ENCODE measurements around the gene SMAD2.

DNA sequence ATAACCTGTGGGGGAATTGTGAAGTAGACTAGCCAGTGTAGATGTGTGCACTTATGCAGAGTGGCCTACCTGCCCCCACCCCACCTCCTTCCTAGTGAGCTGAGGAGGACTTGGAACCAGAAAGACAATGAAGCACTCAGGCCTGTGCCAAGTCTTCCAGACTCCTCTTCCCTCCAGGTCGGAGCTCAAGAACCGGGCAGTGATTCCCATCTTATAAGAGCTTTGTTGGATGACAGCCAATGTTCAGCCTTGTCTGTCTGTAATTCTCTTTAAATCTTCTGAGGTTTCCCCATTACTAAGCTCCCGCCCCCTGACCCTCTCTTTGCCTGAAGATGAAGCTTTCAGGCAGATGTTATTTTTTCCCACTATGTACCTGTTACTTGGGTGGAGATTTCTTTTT, 121.0 kb downstream of the SMAD2 start:
- TF ChIP-seq, protein P1, sequence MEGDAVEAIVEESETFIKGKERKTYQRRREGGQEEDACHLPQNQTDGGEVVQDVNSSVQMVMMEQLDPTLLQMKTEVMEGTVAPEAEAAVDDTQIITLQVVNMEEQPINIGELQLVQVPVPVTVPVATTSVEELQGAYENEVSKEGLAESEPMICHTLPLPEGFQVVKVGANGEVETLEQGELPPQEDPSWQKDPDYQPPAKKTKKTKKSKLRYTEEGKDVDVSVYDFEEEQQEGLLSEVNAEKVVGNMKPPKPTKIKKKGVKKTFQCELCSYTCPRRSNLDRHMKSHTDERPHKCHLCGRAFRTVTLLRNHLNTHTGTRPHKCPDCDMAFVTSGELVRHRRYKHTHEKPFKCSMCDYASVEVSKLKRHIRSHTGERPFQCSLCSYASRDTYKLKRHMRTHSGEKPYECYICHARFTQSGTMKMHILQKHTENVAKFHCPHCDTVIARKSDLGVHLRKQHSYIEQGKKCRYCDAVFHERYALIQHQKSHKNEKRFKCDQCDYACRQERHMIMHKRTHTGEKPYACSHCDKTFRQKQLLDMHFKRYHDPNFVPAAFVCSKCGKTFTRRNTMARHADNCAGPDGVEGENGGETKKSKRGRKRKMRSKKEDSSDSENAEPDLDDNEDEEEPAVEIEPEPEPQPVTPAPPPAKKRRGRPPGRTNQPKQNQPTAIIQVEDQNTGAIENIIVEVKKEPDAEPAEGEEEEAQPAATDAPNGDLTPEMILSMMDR (IDR thresholded peaks at IDR 0.05; ENCODE audit: low read depth, low read length): no peak
- TF ChIP-seq EZH2phosphoT487 (IDR thresholded peaks at IDR 0.05; ENCODE audit: low read depth): no peak
